H9 (cell line): Measurements from ENCODE around the gene CHRNA3. TPM values are rescaled to one million over a fixed set of nuclear protein-coding genes. Genes with fewer than 3 reads are reported as not detected.

Experiments used
- DNase-seq: peaks from one replicate; pipeline ENCODE4 v3.0.0-alpha.2; 2017
- H2AFZ ChIP-seq: one replicate; pipeline ENCODE4 v1.6.1; 2013; ENCODE audit warnings: mild to moderate bottlenecking, low read length, control low read depth, moderate library complexity
- H2AK5ac ChIP-seq: 2 replicates; pipeline ENCODE4 v1.6.1; 2013; ENCODE audit warnings: low read length, control low read depth, mixed read lengths; ENCODE audit not compliant: insufficient read length
- H2BK120ac ChIP-seq: one replicate; pipeline ENCODE4 v1.6.1; 2013; ENCODE audit warnings: low read depth, mild to moderate bottlenecking, low read length, control low read depth, inconsistent platforms; ENCODE audit not compliant: poor library complexity, severe bottlenecking
- H2BK12ac ChIP-seq: 2 replicates; pipeline ENCODE4 v1.6.1; 2013; ENCODE audit warnings: low read length, control low read depth, mixed read lengths, low read depth; ENCODE audit not compliant: insufficient read length
- H2BK15ac ChIP-seq: 2 replicates; pipeline ENCODE4 v1.6.1; 2013; ENCODE audit warnings: low read depth, low read length, control low read depth
- H2BK20ac ChIP-seq: one replicate; pipeline ENCODE4 v1.6.1; 2013; ENCODE audit warnings: low read depth, mild to moderate bottlenecking, low read length, control low read depth, inconsistent platforms; ENCODE audit not compliant: poor library complexity, severe bottlenecking
- H2BK5ac ChIP-seq: 2 replicates; pipeline ENCODE4 v1.6.1; 2013; ENCODE audit warnings: low read length, control low read depth, mixed read lengths; ENCODE audit not compliant: insufficient read length
- H3K14ac ChIP-seq: 2 replicates; pipeline ENCODE4 v1.6.1; 2013; ENCODE audit warnings: low read length, control low read depth; ENCODE audit not compliant: insufficient read depth
- H3K18ac ChIP-seq: 2 replicates; pipeline ENCODE4 v1.6.1; 2013; ENCODE audit warnings: low read depth, mild to moderate bottlenecking, mixed read lengths, low read length, control low read depth; ENCODE audit not compliant: insufficient read length
- H3K23ac ChIP-seq: 2 replicates; pipeline ENCODE4 v1.6.1; 2013; ENCODE audit warnings: low read length, control low read depth, mixed read lengths, low read depth; ENCODE audit not compliant: insufficient read length
- H3K23me2 ChIP-seq: 2 replicates; pipeline ENCODE4 v1.6.1; 2013; ENCODE audit warnings: low read depth, mild to moderate bottlenecking, mixed read lengths, low read length, control low read depth; ENCODE audit not compliant: insufficient read length, poor library complexity, severe bottlenecking
- H3K27ac ChIP-seq: 2 replicates; pipeline ENCODE4 v1.5.1; 2013; ENCODE audit warnings: low read length, control low read depth, mixed read lengths, low read depth; ENCODE audit not compliant: insufficient read length
- H3K27me3 ChIP-seq: 2 replicates; pipeline ENCODE4 v1.6.1; 2013; ENCODE audit warnings: low read length, control low read depth, inconsistent platforms; ENCODE audit not compliant: insufficient read depth
- H3K4ac ChIP-seq: 2 replicates; pipeline ENCODE4 v1.6.1; 2013; ENCODE audit warnings: low read depth, mild to moderate bottlenecking, control low read depth, inconsistent platforms, low read length, moderate library complexity
- H3K4me1 ChIP-seq: 2 replicates; pipeline ENCODE4 v1.6.1; 2013; ENCODE audit warnings: low read length, control low read depth, inconsistent platforms; ENCODE audit not compliant: insufficient read depth
- H3K4me2 ChIP-seq: 2 replicates; pipeline ENCODE4 v1.6.1; 2013; ENCODE audit warnings: low read length, control low read depth, mixed read lengths; ENCODE audit not compliant: insufficient read length, insufficient read depth
- H3K56ac ChIP-seq: 2 replicates; pipeline ENCODE4 v1.6.1; 2013; ENCODE audit warnings: low read depth, mild to moderate bottlenecking, mixed read lengths, low read length, control low read depth; ENCODE audit not compliant: insufficient read length
- H3K79me1 ChIP-seq: 2 replicates; pipeline ENCODE4 v1.6.1; 2013; ENCODE audit warnings: low read depth, mild to moderate bottlenecking, moderate library complexity, low read length, control low read depth, inconsistent platforms; ENCODE audit not compliant: insufficient read depth, poor library complexity, severe bottlenecking
- H3K79me2 ChIP-seq: 2 replicates; pipeline ENCODE4 v1.6.1; 2013; ENCODE audit warnings: low read length, control low read depth, inconsistent platforms; ENCODE audit not compliant: insufficient read depth
- H3K9ac ChIP-seq: 2 replicates; pipeline ENCODE4 v1.6.1; 2013; ENCODE audit warnings: low read length, control low read depth, mixed read lengths; ENCODE audit not compliant: insufficient read length; ENCODE audit errors: extremely low read depth
- H3K9me3 ChIP-seq: one replicate; pipeline ENCODE4 v1.6.1; 2013; ENCODE audit warnings: low read depth, low read length, inconsistent platforms; ENCODE audit not compliant: control insufficient read depth
- H3T11ph ChIP-seq: one replicate; pipeline ENCODE4 v1.6.1; 2013; ENCODE audit warnings: mild to moderate bottlenecking, low read length, control low read depth, inconsistent platforms
- H4K20me1 ChIP-seq: one replicate; pipeline ENCODE4 v1.6.1; 2013; ENCODE audit not compliant: control insufficient read depth, insufficient read length, insufficient read depth
- H4K5ac ChIP-seq: 2 replicates; pipeline ENCODE4 v1.6.1; 2013; ENCODE audit warnings: low read depth, mild to moderate bottlenecking, mixed read lengths, low read length, control low read depth; ENCODE audit not compliant: insufficient read length
- H4K8ac ChIP-seq: replicated peaks from 2 replicates; pipeline ENCODE4 v1.6.1; 2013; ENCODE audit warnings: low read length, control low read depth, mixed read lengths, low read depth; ENCODE audit not compliant: insufficient read length
- H4K91ac ChIP-seq: 2 replicates; pipeline ENCODE4 v1.6.1; 2013; ENCODE audit warnings: low read depth, mild to moderate bottlenecking, moderate library complexity, mixed read lengths, low read length, control low read depth; ENCODE audit not compliant: insufficient read length
- H3K27ac Mint-ChIP-seq, 3 experiments: 2 replicates in 2 of 3; 3 replicates in 1 of 3; pipeline ENCODE4 v1.8.0; 2020 to 2021; ENCODE audit warnings: mixed read lengths in 3 of 3, mild to moderate bottlenecking in 1 of 3, moderate library complexity in 1 of 3
- H3K27me3 Mint-ChIP-seq: 2 replicates; pipeline ENCODE4 v1.8.0; 2021; ENCODE audit warnings: low read depth, mild to moderate bottlenecking, moderate library complexity, mixed read lengths
- H3K36me3 Mint-ChIP-seq, 3 experiments: 2 replicates in 2 of 3; 3 replicates in 1 of 3; pipeline ENCODE4 v1.8.0; 2020 to 2021; ENCODE audit warnings: low read depth in 3 of 3, mixed read lengths in 3 of 3; ENCODE audit not compliant: insufficient read depth in 1 of 3
- H3K4me1 Mint-ChIP-seq, 2 experiments: 2 replicates each; pipeline ENCODE4 v1.8.0; 2020; ENCODE audit warnings: mixed read lengths in 2 of 2
- H3K4me3 Mint-ChIP-seq, 2 experiments: 2 replicates in 1 of 2; 3 replicates in 1 of 2; pipeline ENCODE4 v1.8.0; 2020 to 2021; ENCODE audit warnings: mild to moderate bottlenecking in 2 of 2, mixed read lengths in 2 of 2, moderate library complexity in 1 of 2
- H3K9me3 Mint-ChIP-seq, 2 experiments: 2 replicates in 1 of 2; 3 replicates in 1 of 2; pipeline ENCODE4 v1.8.0; 2020; ENCODE audit warnings: mild to moderate bottlenecking in 2 of 2, mixed read lengths in 2 of 2, moderate library complexity in 1 of 2
- CTCF ChIP-seq: fragments of 200-600 bp; sonication (generic); conservative IDR thresholded peaks from 3 replicates; pipeline ENCODE4 v1.8.0; 2021; ENCODE audit warnings: antibody characterized with exemption, mild to moderate bottlenecking
- WGBS: extraction: QIAGEN DNeasy Blood & Tissue Kit; methylation state at CpG from one replicate; pipeline ENCODE4 v1.1.7; 2013; ENCODE audit warnings: missing lambda C conversion rate, low lambda C conversion rate, mixed read lengths; ENCODE audit not compliant: insufficient read length; ENCODE audit errors: extremely low coverage; 5-methylcytosine and 5-hydroxymethylcytosine counted together
- total RNA-seq: library from RNA; stranded (reverse); gene quantifications from 2 replicates; pipeline ENCODE4 v1.2.1, GENCODE V29; 2021

The CHRNA3 gene
- total RNA-seq, 1 experiment from 2014 or later, result 0.81 TPM

GRCh38 chr15:78636378-78636859 is 15.6 kb upstream of the CHRNA3 start:
- H2BK120ac ChIP-seq, result no peak overlapping the region
- no peak overlapping the region for H3K4me3 Mint-ChIP-seq
- no peak overlapping the region for H3K27ac Mint-ChIP-seq
- H4K5ac ChIP-seq, result no peak overlapping the region
- H3K79me1 ChIP-seq, result no peaks in the 10 kb centered on the region
- H3K36me3 Mint-ChIP-seq, result peaks cover 0 to 12% (median 0%) of the 10 kb centered on the region in 3 experiments; a peak in 3 of 7 replicates
- no peak for DNase-seq
- H2AFZ ChIP-seq, result no peak overlapping the region
- H3K18ac ChIP-seq, result no peak overlapping the region
- no peak overlapping the region for H3K9ac ChIP-seq
- H3T11ph ChIP-seq, result no peak overlapping the region
- no peak overlapping the region for H2AK5ac ChIP-seq
- no peaks in the 10 kb centered on the region; a peak in 4 of 5 replicates for H3K9me3 Mint-ChIP-seq
- H3K27me3 ChIP-seq, result no peaks in the 10 kb centered on the region; the same call in 1 of the 2 replicates
- no peaks in the 10 kb centered on the region for H4K20me1 ChIP-seq
- TF ChIP-seq CTCF, result no peak
- no peaks in the 10 kb centered on the region for H3K9me3 ChIP-seq
- H3K56ac ChIP-seq, result no peak overlapping the region
- no peaks in the 10 kb centered on the region for H3K79me2 ChIP-seq
- H3K23ac ChIP-seq, result no peak overlapping the region
- H2BK5ac ChIP-seq, result no peak overlapping the region
- no CpG with 5 or more reads among the region's 2 CpGs for WGBS
- H2BK15ac ChIP-seq, result no peak overlapping the region
- H3K4me1 Mint-ChIP-seq, result peaks cover 4 to 13% of the 10 kb centered on the region in 2 experiments; a peak in 3 of 4 replicates
- no peak overlapping the region for H2BK12ac ChIP-seq
- H3K23me2 ChIP-seq, result peaks cover 4% of the 10 kb centered on the region
- H4K91ac ChIP-seq, result no peak overlapping the region
- H3K27me3 Mint-ChIP-seq, result peaks cover 21% of the 10 kb centered on the region
- H3K4me2 ChIP-seq, result no peak overlapping the region
- no peak overlapping the region for H4K8ac ChIP-seq
- H3K14ac ChIP-seq, result no peak overlapping the region
- no peak overlapping the region for H3K27ac ChIP-seq
- no peaks in the 10 kb centered on the region for H3K4me1 ChIP-seq
- no peak overlapping the region for H3K4ac ChIP-seq
- no peak overlapping the region for H2BK20ac ChIP-seq
